HG02678 (cell line): ENCODE results near the gene ADGRD2.
A peak's percentile ranks its signal among the peaks of the same experiment; 100 is the strongest.
"Not testable (repeated sequence)": the region's sequence is repeated elsewhere in the genome, so short reads cannot be mapped to it uniquely, and the experiment has no call there.

Experiments
- ATAC-seq: cut with Tn5 transposase; IDR thresholded peaks from one replicate; pipeline ENCODE4 v1.9.1; 2021; ENCODE audit warnings: mild to moderate bottlenecking, moderate library complexity; ENCODE audit not compliant: unreplicated experiment

ADGRD2 gene, protein sequence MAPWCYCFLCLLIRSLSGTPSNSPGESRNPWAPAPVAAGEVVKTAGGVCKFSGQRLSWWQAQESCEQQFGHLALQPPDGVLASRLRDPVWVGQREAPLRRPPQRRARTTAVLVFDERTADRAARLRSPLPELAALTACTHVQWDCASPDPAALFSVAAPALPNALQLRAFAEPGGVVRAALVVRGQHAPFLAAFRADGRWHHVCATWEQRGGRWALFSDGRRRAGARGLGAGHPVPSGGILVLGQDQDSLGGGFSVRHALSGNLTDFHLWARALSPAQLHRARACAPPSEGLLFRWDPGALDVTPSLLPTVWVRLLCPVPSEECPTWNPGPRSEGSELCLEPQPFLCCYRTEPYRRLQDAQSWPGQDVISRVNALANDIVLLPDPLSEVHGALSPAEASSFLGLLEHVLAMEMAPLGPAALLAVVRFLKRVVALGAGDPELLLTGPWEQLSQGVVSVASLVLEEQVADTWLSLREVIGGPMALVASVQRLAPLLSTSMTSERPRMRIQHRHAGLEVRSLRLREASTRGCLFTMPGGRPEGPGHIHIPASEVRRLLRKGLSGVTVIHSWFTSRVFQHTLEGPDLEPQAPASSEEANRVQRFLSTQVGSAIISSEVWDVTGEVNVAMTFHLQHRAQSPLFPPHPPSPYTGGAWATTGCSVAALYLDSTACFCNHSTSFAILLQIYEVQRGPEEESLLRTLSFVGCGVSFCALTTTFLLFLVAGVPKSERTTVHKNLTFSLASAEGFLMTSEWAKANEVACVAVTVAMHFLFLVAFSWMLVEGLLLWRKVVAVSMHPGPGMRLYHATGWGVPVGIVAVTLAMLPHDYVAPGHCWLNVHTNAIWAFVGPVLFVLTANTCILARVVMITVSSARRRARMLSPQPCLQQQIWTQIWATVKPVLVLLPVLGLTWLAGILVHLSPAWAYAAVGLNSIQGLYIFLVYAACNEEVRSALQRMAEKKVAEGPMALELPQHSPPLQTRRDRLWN

DNA sequence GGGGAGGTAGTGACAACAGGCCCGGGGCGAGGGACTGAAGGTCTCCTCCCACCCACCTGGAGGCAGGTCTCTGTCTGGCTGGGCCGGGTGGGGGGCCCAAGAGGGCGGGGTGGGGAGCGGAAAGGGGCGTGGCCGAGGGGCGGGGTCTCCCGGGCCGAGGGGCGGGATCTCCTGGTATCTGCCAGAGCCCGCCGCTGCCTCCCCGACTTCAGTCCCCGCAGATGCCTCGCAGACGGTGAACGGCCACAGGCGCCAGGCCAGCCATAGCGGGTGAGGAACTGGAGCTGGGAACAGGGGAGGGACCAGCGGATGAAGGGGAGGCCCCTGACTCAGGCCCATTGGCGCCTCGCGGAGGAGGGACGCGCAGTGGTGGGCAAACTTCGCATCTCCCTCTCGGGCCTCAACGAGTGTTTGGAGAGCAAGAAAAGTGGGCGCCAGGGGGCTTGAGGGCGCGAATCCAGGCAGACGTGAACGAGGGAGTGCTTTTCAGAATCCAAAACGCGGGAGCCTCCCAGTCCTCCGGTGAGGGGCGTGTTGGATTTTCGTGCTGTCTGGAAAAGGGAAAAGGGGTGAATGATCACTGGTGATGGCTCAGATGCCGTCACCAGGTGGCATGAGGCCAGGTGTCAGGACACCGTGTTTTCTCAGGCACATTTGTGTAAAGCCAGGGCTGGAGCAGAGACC is at the start of gene ADGRD2:
TSS of gene ADGRD2 (plus strand) at position 211 of the 684 bp plus-strand sequence. CDS start 1,216 bp downstream, outside the sequence.
- ATAC-seq, result no peak

DNA sequence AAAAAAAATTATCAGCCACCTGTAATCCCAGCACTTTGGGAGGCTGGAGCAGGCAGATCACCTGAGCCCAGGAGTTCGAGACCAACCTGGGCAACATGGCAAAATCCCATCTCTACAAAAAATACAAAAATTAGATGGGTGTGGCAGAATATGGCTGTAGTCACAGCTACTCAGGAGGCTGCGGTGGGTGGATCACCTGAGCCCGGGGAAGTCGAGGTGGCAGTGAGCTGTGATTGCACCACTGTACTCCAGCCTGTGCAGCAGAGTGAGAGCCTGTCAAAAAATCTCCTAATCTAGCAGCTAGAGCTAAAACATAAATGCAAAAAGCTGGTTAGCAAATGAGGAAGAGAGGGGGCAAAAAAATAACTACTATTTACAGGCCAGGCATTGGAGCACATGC is 47.0 kb upstream of the ADGRD2 start:
- ATAC-seq, result no peak

DNA sequence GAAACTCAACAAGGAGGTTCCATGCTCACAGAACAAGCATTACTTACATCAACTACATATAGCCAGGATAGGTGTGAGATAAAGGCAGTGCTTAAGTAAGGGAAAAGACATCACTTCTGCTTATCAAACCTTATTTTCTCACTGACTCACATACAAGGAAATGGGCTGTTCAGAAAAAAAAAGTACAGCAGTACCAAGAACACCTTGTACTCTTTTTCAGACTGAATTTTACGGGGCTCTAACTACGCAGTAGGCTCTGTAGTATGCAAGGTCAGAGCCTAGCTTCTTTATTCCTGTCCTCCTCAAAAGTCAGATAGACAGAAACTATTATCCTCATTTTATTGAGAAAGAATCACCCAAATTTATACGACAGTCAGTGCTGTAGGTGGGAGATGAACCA is 40.8 kb upstream of the ADGRD2 start:
- ATAC-seq, result no peak

DNA sequence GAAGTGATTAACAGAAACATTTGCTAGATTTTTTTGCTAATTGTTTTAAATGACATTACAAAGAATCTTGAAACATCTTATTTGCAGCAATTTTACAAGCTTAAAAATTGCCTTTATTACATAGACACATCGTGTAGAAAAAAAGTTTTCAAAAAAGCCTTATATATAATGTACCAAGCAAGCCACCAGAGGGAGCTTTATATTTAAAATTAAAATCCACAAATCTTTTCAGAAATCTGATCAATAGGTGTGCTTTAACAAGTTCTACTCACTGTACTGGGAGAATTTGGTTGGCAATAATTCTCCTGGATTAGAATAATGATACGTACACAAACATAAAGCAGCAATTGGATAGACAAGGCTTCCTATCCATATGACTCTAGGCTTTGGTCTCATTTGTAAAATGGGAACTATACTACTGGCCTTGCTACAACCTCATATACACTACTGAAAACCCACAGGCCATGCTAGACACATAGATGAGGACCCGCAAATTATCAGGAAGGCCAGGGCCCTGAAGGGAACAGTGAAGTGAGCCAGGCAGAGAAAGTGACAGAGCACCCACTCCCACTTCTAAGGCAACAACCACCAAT is 39.8 kb upstream of the ADGRD2 start:
- ATAC-seq, result no peak

DNA sequence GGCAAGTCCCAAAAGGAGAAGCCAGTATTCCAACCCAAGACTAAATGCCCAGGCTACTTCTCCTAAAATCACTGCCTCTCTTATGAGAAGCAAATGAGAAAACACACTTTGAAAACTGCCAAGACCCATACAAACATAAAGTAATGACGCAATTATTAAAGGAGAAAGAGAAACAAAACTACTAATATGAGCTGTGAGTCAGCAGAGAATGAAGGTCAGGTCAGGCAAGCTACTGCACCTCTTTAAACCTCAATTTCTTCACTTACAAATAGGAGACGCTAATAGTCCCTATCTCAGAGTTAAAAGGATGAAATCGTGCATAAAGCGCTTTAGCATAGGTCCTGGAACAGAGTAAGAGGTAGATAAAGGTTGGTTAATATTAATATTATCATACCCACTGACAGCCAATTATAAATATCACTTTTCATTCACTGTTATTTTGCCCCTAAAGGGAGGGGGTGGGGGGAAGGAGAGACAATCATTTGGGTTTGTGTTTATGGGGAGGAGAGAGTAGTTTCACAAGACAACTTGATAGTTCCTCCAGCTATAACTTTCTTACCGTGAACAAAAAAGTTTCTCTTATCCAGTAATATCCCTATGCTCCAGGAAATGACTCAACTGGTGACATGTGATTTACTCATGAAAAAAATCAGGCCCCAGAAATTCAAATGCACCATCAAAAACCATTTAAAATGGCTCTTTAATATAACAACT is 38.6 kb upstream of the ADGRD2 start:
- no peak for ATAC-seq

DNA sequence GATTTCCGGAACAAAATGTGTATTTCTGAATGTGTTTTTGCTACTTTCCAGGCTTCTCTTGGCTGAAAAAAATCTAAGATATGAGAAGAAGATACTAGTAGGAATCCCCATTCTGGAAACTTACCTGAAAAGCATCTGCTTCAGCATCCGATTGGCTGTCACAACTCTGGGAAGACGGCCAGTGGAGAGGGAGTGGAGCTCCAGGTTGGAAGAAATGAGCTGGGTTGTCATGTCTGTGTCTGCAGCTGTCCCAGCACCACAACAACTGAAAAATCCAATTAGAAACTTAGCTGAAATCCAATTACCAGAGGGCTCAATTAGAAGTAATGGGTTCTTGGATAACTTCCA is 38.0 kb upstream of the ADGRD2 start:
- ATAC-seq, result no peak

DNA sequence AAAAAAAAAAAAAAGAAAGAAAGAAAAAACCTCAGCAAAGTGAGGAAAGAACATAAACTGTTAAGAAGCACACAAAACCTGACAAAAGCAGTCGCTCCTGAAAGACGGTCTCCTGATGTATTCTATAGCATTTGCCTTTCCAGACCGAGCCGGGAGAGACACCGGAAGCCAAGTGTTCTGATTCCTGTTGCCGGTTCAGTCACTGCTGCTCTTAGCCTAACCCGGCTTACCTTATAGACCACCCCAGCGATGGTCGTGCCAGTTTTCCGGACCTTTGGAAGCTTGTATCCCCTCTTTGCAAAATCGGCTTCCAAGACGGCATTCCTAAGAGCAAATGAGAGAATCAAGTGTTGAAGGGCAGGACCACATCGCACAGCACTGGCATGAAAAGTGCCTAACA is 35.6 kb upstream of the ADGRD2 start:
- ATAC-seq, result no peak

DNA sequence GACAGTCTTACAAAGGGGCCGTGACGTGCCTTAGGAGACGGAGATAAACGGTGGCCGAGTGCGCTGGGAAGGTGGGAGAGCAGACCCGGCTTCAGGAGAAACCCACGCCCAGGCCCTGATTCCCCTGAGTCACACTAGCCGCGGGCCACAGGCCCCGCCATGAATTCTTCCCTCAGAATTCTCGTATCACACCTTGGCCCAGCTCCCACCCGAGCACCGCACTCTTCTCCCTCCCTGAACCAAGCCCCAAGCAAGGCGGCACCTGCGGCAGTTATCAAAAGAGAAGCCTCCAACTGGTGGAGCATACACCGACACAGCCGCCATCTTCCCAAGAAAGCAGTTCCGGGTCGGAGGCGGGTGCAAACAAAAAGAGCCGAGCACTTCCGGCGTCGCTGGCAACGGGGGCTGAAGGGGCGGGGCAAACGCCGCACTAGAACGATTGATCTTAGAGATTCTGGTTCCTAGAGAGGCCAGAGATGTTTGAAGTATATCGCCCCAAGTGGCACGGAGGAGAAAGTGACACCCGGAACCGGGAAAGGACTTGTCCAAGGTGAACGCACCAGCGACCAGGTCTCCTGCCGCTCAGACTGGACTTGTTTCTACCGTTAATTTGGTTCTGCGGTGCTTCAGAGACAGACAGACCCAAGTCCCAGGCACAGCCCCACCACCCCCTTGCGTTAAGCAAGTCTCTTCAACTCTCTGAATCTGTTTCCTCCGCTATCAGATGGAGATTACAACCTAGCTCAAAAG is 35.0 kb upstream of the ADGRD2 start, which contains the start of gene PSMB7:
TSS of gene PSMB7 (minus strand) at position 341 of the 750 bp plus-strand sequence. CDS start at position 324, 17 bp downstream.
- ATAC-seq, result peak; percentile 90

DNA sequence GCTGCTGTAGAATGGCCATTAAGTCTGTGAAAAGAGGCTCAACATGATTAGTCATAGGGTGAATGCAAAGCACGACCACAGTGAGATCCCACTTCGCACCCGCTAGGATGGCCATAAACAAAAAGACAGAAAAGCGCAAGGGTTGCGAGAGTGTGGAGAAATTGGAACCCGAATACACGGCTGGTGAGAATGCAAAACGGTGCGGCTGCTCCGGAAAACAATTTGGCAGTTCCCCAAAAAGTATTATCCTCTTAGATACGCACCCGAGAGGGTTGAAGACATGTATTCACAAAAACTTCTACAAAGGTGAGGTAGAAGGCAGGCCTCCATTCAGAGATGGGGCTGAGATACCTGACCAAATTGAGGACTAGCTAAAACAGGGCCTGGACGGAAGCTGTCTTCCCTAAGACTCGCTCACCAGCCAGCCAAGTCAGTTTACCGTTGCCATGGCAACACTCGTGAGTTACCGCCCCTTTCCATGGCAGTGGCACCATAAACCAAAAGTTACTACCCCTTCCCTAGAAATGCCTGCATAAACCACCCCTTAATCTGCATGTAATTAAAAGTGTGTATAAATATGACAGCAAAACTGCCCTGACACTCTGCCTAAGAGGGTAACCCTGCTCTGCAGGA is 34.3 kb upstream of the ADGRD2 start:
- no peak for ATAC-seq

DNA sequence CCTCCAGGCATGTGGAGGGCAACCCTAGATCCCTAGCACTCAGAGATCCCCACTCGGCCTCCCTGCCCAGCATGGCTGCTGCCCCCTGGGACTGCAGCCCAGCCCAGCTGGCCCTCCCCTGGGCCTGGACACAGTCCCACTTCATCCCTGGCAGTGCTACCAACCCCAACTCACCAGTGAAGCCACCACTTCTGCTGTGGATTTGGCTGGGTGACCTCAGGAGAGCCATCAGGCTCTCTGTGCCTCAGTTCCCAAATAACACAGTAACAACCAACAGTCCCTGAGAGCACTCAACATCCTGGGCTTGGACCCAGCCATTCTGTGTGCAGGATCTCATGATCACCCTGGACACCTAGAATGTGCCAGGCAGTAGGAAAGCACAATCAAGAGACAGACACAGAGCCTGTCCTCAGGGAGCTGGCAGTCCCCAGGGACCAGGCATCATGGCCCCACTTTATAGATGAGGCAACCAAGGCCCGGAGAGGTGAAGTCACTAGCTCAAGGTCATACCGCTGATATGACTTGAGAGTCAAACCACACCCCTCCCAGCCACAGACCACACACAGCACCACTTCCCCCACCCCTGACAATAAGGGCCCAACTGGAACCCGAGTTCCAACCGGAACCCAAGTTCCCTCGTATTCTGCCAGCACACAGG is 30.3 kb upstream of the ADGRD2 start:
- no peak for ATAC-seq

DNA sequence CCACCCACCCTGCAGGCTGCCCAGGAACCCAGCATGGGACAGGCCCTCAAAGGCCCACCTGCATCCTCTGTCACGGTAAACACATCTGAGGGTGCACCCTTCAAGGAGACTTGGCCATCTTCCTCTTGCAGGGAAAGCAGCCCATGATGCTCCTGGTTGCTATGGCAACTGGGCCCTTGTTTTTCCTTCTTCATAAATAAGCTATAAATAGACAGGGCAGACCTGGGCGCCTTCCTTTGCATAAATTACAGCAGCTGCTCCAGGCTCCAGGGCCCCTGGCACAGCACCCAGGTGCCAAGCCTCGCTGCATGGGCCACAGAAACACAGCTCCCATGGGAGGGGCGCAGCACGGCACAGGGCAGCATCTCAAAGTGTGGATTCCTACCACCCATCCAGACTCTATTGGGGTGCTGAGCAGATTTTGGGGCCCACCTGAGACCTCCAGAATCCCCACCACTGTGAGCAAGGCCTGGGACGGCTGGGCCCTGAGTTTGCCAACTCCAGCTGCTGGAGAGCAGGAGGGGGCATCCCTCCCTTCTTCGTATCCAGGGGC is 29.2 kb upstream of the ADGRD2 start:
- ATAC-seq, result no peak

DNA sequence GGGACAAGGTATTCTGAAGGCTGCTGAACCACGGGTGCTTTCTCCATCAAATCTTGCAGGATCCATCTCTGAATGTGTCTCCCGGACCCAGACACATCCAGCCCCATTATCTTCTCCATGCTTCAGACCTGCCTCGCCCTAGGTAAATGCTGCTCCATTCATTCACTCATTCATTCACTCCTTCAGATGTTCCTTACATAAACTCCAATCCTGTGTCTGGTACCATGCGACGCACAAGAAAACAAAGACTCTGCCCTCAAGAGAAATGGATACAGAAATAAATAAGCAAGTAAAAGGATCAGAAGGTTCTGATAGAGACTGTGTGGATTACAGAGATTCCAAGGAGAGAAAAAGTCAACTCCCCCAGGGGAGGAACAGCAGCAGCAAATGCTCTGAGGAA is 27.1 kb upstream of the ADGRD2 start:
- ATAC-seq, result no peak

DNA sequence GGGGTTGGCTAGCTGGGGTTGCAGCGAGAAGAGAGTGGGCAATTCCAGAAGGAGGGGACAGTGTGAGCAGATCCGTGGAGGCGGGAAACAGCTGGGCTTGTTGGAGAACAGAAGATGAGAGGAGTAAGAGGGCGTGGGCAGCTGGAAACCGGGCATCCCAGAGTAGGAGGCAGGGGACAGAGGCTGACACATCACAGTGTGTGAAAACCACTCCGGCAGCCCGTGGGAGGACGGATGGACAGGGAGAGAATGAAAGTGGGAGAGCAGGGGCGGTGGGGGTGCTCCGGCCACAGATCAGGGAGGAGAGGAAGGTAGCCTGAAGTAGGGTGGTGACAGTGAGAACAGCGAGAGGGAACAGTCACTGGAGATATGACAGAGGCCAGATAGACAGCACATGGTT is 26.7 kb upstream of the ADGRD2 start:
- ATAC-seq, result no peak

DNA sequence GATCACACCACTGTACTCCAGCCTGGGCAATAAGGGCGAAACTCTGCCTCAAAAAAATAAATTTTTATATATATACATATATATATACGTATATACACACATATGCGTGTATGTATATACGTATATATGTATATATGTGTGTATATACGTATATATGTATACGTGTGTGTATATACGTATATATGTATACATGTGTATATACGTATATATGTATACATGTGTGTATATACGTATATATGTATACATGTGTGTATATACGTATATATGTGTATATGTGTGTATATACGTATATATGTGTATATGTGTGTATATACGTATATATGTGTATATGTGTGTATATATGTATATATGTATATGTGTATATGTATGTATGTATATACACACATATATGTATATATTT is 24.5 kb upstream of the ADGRD2 start:
- ATAC-seq, result not testable (repeated sequence)

DNA sequence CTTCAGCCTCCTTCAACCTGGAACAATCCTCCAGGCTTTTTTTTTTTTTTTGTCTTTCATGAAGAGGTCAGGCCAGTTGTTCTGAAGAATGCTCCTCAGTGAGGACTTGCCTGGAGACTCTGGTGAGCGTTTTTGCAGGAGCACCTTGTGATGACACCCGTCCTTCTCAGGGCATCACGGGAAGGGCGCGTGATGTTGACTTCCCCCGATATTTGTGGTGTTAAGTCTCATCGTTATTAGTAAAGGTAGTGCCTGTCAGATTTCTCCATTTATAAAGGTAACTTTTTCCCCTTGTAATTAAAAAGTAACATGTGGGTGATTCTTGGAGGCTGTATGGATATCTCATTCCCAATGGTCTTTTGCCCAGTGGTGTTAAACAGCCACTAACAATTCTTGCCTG is 23.9 kb upstream of the ADGRD2 start:
- ATAC-seq, result no peak

DNA sequence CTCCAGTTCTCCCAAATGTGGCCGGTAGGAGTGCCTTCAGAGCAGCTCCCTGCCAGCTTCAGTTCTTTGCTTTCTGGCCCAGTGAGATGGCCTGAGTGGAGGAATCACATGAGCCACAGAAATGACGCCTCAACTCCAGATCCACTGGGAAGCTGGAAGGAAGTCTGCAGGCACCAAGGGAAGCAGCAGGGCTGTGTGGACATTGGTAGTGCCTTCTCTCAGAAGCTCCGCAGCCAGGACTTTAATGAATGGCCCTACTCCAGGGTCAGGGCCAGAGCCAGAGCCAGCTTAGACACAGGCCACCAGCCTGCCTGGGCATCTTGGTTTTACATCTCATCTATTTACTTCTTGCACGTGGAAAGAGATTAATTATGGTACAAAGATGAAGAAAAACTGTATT is 23.0 kb upstream of the ADGRD2 start:
- ATAC-seq, result no peak

DNA sequence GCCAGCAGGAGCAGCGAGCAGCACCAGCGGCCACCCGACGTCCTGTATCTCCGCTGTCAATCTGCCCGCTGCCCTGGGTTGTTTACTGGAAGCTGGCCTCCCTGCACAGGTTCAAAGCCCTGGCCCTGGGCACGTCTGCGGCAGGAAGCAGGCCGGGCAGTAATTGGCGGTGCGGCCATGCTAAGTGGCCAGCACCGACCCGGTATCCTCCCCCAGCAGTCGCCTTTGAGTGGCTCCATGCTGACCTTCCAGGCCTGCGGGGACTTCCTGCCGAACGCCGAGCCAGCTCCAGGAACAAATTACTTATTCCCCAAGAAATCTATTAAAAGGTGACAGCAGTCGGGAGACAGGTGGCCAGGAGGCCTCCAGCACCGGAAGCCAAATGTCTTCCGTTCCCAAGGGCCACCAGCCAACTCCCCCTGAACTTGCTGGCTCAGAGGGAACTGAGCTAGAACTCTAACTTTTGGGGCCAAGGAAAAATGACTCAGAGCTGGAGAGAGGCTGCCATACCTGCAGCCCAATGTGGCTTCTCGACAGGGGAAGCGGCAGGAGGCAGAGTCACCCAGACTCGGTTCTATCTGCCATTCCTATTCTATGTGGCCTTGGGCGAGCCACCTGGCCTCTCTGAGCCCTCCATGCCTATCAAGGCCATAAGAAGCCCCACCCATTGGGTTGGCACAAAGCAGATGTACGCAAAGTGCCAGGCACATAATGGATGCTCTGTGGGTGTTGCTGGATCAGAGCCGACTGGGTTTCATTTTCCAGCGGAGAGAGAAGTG is 21.3 kb upstream of the ADGRD2 start:
- ATAC-seq, result no peak

DNA sequence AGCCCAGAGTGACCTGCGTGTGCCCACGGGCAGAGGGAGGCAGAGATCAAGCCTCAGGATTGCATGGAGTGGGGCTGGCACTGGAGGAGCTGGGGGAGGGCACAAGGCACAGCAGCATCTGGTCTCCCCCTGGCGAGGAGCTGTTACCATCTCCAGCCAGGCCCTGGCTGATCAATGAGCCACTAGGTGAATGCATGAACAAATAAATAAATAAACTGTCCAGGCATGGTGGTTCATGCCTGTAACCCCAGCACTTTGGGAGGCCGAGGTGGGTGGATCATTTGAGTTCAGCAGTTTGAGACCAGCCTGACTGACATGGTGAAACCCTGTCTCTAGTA is 20.8 kb upstream of the ADGRD2 start:
- ATAC-seq, result no peak
